ENCODE measurements around the gene CERS2. TPM values are rescaled to one million over a fixed set of nuclear protein-coding genes. Genes with fewer than 3 reads are reported as not detected.
A peak's percentile ranks its signal among the peaks of the same experiment; 100 is the strongest.
"Not testable (repeated sequence)": the region's sequence is repeated elsewhere in the genome, so short reads cannot be mapped to it uniquely, and the experiment has no call there.

CERS2 gene
- total RNA-seq, 2 experiments from 2014 or later, result 153 TPM

GRCh38 chr1:150955280-150955679, 19.4 kb downstream of the CERS2 start:
- H3K27ac Mint-ChIP-seq, result no peak overlapping the region
- peaks cover 2% of the 10 kb centered on the region for H3K4me1 Mint-ChIP-seq
- H3K27me3 Mint-ChIP-seq, result no peaks in the 10 kb centered on the region
- POLR2A ChIA-PET, result no interaction called here
- H3K4me3 Mint-ChIP-seq, result no peak overlapping the region
- peaks cover 36% of the 10 kb centered on the region for H3K36me3 Mint-ChIP-seq
- DNase-seq (no peak), ATAC-seq (ENCODE audit: low read depth) (no peak)
- no peaks in the 10 kb centered on the region for H3K9me3 Mint-ChIP-seq

GRCh38 chr1:150954708-150955107, 19.9 kb downstream of the CERS2 start:
- POLR2A ChIA-PET, result no interaction called here
- no peak for DNase-seq
- Mint-ChIP-seq H3K27ac (no peak overlapping the region), H3K4me3 (no peak overlapping the region), H3K9me3 (no peaks in the 10 kb centered on the region), H3K4me1 (peaks cover 2% of the 10 kb centered on the region), H3K27me3 (no peaks in the 10 kb centered on the region), H3K36me3 (peaks cover 31% of the 10 kb centered on the region)
- no peak for ATAC-seq (ENCODE audit: low read depth)

- no peaks in the 10 kb centered on the region for H3K9me3 Mint-ChIP-seq
- ATAC-seq (ENCODE audit: low read depth) (no peak), DNase-seq (no peak)
- POLR2A ChIA-PET, result no interaction called here
- no peak overlapping the region for H3K4me3 Mint-ChIP-seq
- H3K36me3 Mint-ChIP-seq, result peaks cover 34% of the 10 kb centered on the region
- no peaks in the 10 kb centered on the region for H3K4me1 Mint-ChIP-seq
- no peaks in the 10 kb centered on the region for H3K27me3 Mint-ChIP-seq
- no peak overlapping the region for H3K27ac Mint-ChIP-seq
These were observed 29.8 kb downstream of the CERS2 start for GRCh38 chr1:150944856-150945255.

DNA sequence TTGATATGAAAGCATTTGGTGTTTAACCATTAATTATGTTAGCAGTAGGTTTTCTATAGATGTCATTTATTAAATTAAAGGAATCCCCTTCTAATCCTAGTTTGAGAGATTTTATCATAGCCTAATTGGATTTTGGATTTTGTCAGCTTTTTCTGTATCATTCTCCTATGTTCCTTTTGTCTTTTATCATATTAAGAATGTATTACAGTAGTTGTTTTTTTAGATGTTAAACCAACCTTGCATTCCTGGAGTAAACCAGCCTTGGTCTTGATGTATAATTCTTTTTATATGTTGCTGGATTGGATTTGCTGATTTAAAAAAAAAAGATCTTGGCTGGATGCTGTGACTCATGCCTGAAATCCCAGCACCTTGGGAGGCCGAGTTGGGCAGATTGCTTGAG, 42.9 kb downstream of the CERS2 start:
- H3K27ac Mint-ChIP-seq, result no peak overlapping the region
- no peaks in the 10 kb centered on the region for H3K27me3 Mint-ChIP-seq
- no peak for DNase-seq
- POLR2A ChIA-PET, result no interaction called here
- peaks cover 11% of the 10 kb centered on the region for H3K4me1 Mint-ChIP-seq
- H3K4me3 Mint-ChIP-seq, result no peak overlapping the region
- ATAC-seq (ENCODE audit: low read depth), result no peak
- H3K9me3 Mint-ChIP-seq, result peaks cover 6% of the 10 kb centered on the region
- H3K36me3 Mint-ChIP-seq, result peaks cover 65% of the 10 kb centered on the region

GRCh38 chr1:150928775-150929174, 45.9 kb downstream of the CERS2 start:
- H3K27me3 Mint-ChIP-seq; H3K9me3 Mint-ChIP-seq; ATAC-seq (ENCODE audit: low read depth); H3K4me3 Mint-ChIP-seq; DNase-seq; POLR2A ChIA-PET; H3K27ac Mint-ChIP-seq: not testable (repeated sequence)
- Mint-ChIP-seq H3K36me3 (peaks cover 50% of the 10 kb centered on the region), H3K4me1 (peaks cover 11% of the 10 kb centered on the region)

GRCh38 chr1:150928286-150928685, 46.3 kb downstream of the CERS2 start:
- ATAC-seq (ENCODE audit: low read depth) (no peak), DNase-seq (no peak)
- peaks cover 6% of the 10 kb centered on the region for H3K9me3 Mint-ChIP-seq
- H3K4me1 Mint-ChIP-seq, result peaks cover 11% of the 10 kb centered on the region
- peak overlapping the region; percentile 40 for H3K4me3 Mint-ChIP-seq
- POLR2A ChIA-PET, result interaction anchor here (0.6 to 2.5 kb wide), 2 partner anchors 46 to 52 kb away, joined by 3 to 9 read pairs; partner anchors contain the start of gene CERS2
- H3K36me3 Mint-ChIP-seq, result peaks cover 47% of the 10 kb centered on the region
- no peak overlapping the region for H3K27ac Mint-ChIP-seq
- no peaks in the 10 kb centered on the region for H3K27me3 Mint-ChIP-seq

- Mint-ChIP-seq H3K9me3 (peaks cover 6% of the 10 kb centered on the region), H3K27ac (peak overlapping the region; percentile 98), H3K27me3 (no peaks in the 10 kb centered on the region), H3K4me1 (peaks cover 12% of the 10 kb centered on the region), H3K4me3 (peak overlapping the region; percentile 98), H3K36me3 (peaks cover 43% of the 10 kb centered on the region)
- DNase-seq (no peak), ATAC-seq (ENCODE audit: low read depth) (no peak)
- POLR2A ChIA-PET, result interaction anchor here (0.6 to 2.5 kb wide), 3 partner anchors 47 to 164 kb away, joined by 3 to 9 read pairs (median 3); partner anchors contain the start of gene CERS2
These were observed 47.0 kb downstream of the CERS2 start for GRCh38 chr1:150927624-150928023.

DNA sequence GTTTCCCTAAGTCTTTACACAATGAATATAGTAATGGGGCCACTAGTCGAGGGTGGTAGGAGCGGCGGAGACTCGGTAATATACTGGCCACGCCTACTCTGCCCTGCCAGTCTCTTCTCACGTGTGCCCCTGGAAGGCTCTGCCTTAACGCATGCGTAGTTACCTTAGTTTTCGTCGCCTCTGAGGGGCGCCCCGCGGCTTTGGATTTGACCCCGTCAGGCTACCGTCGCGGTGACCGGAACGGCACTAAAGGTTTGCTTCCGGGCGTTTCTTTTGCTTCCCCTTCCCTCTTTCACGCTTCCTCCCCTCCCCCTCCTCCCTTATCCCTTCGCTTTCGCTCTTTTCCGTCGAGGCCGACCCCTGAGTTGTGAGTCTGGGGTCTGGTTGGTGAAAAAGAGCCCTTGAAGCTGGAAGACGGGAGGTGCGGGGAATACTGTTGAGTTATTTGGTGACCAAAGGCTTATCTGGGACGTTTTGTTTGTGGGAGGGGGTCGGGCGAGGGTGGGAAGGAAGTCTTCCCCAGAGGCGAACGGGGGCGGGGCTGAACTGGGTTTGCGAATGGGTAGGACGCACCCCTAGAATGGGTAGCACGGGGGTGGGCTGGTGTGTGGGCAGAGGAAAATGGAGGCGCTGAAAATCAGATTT, 48.4 kb downstream of the CERS2 start, which contains the start of gene SETDB1:
Gene SETDB1, plus strand, starts transcription at position 267 of the 645 bp plus-strand sequence. CDS start 1,352 bp downstream, outside the sequence.
- H3K36me3 Mint-ChIP-seq, result peaks cover 32% of the 10 kb centered on the region
- peak within 1 kb of the TSS; percentile 98 for H3K4me3 Mint-ChIP-seq
- no peaks in the 10 kb centered on the region for H3K27me3 Mint-ChIP-seq
- peaks cover 20% of the 10 kb centered on the region for H3K4me1 Mint-ChIP-seq
- peak; percentile 97 for ATAC-seq (ENCODE audit: low read depth)
- peak; percentile 92 for DNase-seq
- H3K27ac Mint-ChIP-seq, result peak within 1 kb of the TSS; percentile 98
- H3K9me3 Mint-ChIP-seq, result no peaks in the 10 kb centered on the region
- POLR2A ChIA-PET, result interaction anchor here (1.0 to 2.5 kb wide), 8 partner anchors 35 to 364 kb away, joined by 3 to 9 read pairs (median 4); partner anchors contain the start of genes CERS2, ENSA, GOLPH3L and MCL1

DNA sequence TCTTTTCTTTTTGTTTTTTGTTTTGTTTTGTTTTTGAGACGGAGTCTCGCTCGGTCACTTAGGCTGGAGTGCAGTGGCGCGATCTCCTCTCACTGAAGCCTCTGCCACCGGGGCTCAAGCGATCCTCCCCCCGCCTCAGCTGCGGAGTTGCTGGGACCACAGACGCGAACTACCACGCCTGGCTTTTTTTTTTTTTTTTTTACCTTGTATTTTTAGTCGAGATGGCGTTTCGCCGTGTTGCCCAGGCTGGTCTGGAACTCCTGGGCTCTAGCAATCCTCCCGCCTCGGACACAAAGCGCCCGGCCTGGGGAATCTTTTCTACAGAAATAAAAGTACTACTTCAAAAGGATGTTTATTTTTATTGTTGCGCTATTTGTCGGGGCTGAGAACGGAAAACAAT, 49.6 kb downstream of the CERS2 start:
- peak overlapping the region; percentile 98 for H3K4me3 Mint-ChIP-seq
- POLR2A ChIA-PET, result interaction anchor here (0.7 to 1.5 kb wide), 5 partner anchors 44 to 361 kb away, joined by 3 to 5 read pairs (median 3); partner anchors contain the start of genes ENSA and MCL1
- peak; percentile 36 for DNase-seq

DNA sequence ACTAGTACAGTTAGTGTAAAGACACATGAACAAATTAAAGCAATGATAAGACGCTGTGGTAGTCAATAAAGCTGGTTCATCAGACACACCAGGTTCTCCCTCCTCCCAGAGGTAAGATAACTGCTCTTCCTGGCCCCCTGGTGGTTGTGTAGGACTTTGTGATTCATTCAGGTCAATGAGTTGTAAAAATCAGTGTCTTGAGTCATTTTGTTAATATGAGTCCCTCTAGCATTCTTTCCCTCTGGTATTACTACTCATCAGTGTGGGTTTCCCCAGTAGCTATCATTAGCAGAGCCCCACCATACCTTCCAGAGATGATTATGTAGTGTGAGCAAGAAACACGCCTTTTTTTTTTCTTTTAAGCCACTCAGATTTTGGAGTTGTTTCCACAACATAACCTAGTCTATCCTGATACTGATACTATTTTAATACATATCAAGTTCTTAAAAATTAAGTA, 52.1 kb downstream of the CERS2 start:
- H3K4me3 Mint-ChIP-seq, result no peak overlapping the region
- peak overlapping the region; percentile 5 for H3K27ac Mint-ChIP-seq

More for the DNA sequence above, 49.6 kb downstream of the CERS2 start:
- H3K27me3 Mint-ChIP-seq, result no peaks in the 10 kb centered on the region
- H3K4me1 Mint-ChIP-seq, result peaks cover 20% of the 10 kb centered on the region
- H3K27ac Mint-ChIP-seq, result peak overlapping the region; percentile 98
- ATAC-seq (ENCODE audit: low read depth), result no peak
- peaks cover 22% of the 10 kb centered on the region for H3K36me3 Mint-ChIP-seq
- H3K9me3 Mint-ChIP-seq, result no peaks in the 10 kb centered on the region

DNA sequence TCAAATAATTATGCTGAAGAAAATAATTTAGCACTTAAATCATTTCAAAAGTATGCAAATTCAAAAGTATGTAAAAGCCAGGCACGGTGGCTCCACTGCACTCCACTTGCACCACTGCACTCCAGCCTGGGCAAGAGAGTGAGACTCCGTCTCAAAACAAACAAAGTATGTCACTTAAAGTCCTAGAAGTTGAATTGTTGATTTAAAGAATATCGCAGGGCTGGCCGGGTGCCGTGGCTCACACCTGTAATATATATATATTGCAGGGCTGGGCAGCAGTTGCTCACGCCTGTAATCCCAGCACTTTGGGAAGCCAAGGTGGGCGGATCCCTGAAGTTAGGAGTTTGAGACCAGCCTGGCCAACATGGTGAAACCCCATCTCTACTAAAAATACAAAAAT, 57.2 kb downstream of the CERS2 start:
- Mint-ChIP-seq H3K9me3 (no peaks in the 10 kb centered on the region), H3K4me3 (no peak overlapping the region), H3K27me3 (no peaks in the 10 kb centered on the region), H3K4me1 (peaks cover 5% of the 10 kb centered on the region), H3K27ac (no peak overlapping the region), H3K36me3 (no peaks in the 10 kb centered on the region)
- DNase-seq (no peak), ATAC-seq (ENCODE audit: low read depth) (no peak)
- POLR2A ChIA-PET, result no interaction called here

More for the DNA sequence above, 52.1 kb downstream of the CERS2 start:
- Mint-ChIP-seq H3K9me3 (no peaks in the 10 kb centered on the region), H3K36me3 (peaks cover under 1% of the 10 kb centered on the region), H3K4me1 (peaks cover 13% of the 10 kb centered on the region), H3K27me3 (no peaks in the 10 kb centered on the region)
- ATAC-seq (ENCODE audit: low read depth) (peak; percentile 45), DNase-seq (peak; percentile 53)
- POLR2A ChIA-PET, result interaction anchor here (0.6 to 2.1 kb wide), 5 partner anchors 32 to 343 kb away, joined by 3 to 9 read pairs (median 4); partner anchors contain the start of genes ARNT, CTSS and MCL1
